IMR-90 (cell line): ENCODE data around the gene PRLR. TPM values are rescaled to one million over a fixed set of nuclear protein-coding genes. Genes with fewer than 3 reads are reported as not detected.
"Not testable (repeated sequence)": the region's sequence is repeated elsewhere in the genome, so short reads cannot be mapped to it uniquely, and the experiment has no call there.

Experiments
- ATAC-seq: fragments of 200-7000 bp; cut with Tn5 transposase; 2 replicates; pipeline ENCODE4 v1.9.1; 2020; ENCODE audit warnings: low read depth, mild to moderate bottlenecking, moderate library complexity
- BruUV-seq: library from RNA; stranded (reverse); fragments of 400-500 nt; replicated peaks from 2 replicates; lab custom pipeline; 2021; lab: Mats Ljungman, UMichigan
- CTCF ChIA-PET: fragments of 300-600 bp; formaldehyde crosslinking; extraction: SDS; loops from one replicate; lab custom pipeline; 2021; ENCODE audit warnings: antibody characterized with exemption; lab: Yijun Ruan, JAX
- POLR2A ChIA-PET: fragments of 300-600 bp; sonication (Branson Sonifier 250); formaldehyde crosslinking; loops from one replicate; lab custom pipeline; 2022; ENCODE audit warnings: antibody characterized with exemption; ENCODE audit not compliant: unreplicated experiment; lab: Charles Lee
- DNase-seq: peaks from one replicate; pipeline ENCODE4 v3.0.0; 2013
- H2AFZ ChIP-seq: replicated peaks from 2 replicates; pipeline ENCODE3; 2013; ENCODE audit warnings: low read length, mild to moderate bottlenecking; ENCODE audit not compliant: poor library complexity
- H2AK5ac ChIP-seq: 2 replicates; pipeline ENCODE4 v1.6.1; 2013; ENCODE audit warnings: low read depth, low read length, inconsistent platforms
- H2AK9ac ChIP-seq: replicated peaks from 2 replicates; pipeline ENCODE3; 2013; ENCODE audit warnings: mild to moderate bottlenecking, low read depth, low read length, moderate library complexity; ENCODE audit not compliant: poor library complexity
- H2BK120ac ChIP-seq: 2 replicates; pipeline ENCODE4 v1.6.1; 2013; ENCODE audit warnings: low read depth, low read length, inconsistent platforms
- H2BK15ac ChIP-seq: 3 replicates; pipeline ENCODE4 v1.6.1; 2013; ENCODE audit warnings: low read depth, low read length, inconsistent platforms
- H2BK20ac ChIP-seq: 2 replicates; pipeline ENCODE4 v1.6.1; 2013; ENCODE audit warnings: low read depth, mild to moderate bottlenecking, inconsistent platforms, low read length, moderate library complexity
- H2BK5ac ChIP-seq: 2 replicates; pipeline ENCODE4 v1.6.1; 2013; ENCODE audit warnings: mild to moderate bottlenecking, low read depth, low read length, inconsistent platforms; ENCODE audit not compliant: poor library complexity, severe bottlenecking
- H3K14ac ChIP-seq: replicated peaks from 2 replicates; pipeline ENCODE4 v1.6.1; 2013; ENCODE audit warnings: low read depth, low read length, inconsistent platforms
- H3K18ac ChIP-seq: 2 replicates; pipeline ENCODE4 v1.6.1; 2013; ENCODE audit warnings: low read depth, low read length, control low read depth
- H3K23ac ChIP-seq: 2 replicates; pipeline ENCODE4 v1.6.1; 2013; ENCODE audit warnings: low read depth, low read length, inconsistent platforms
- H3K27ac ChIP-seq: 2 replicates; pipeline ENCODE4 v1.5.1; 2013; ENCODE audit warnings: mild to moderate bottlenecking, control low read depth, low read length; ENCODE audit not compliant: insufficient read depth
- H3K27me3 ChIP-seq: 2 replicates; pipeline ENCODE4 v1.6.1; 2013; ENCODE audit warnings: low read length; ENCODE audit not compliant: control insufficient read depth, insufficient read depth
- H3K36me3 ChIP-seq: 2 replicates; pipeline ENCODE4 v1.6.1; 2013; ENCODE audit warnings: low read length, mixed read lengths; ENCODE audit not compliant: control insufficient read depth, insufficient read depth
- H3K4ac ChIP-seq: 2 replicates; pipeline ENCODE4 v1.6.1; 2013; ENCODE audit warnings: low read depth, low read length, inconsistent platforms
- H3K4me1 ChIP-seq: 2 replicates; pipeline ENCODE4 v1.6.1; 2013; ENCODE audit warnings: low read length, mixed read lengths; ENCODE audit not compliant: control insufficient read depth, insufficient read depth
- H3K4me2 ChIP-seq: 2 replicates; pipeline ENCODE4 v1.6.1; 2013; ENCODE audit warnings: low read depth, mild to moderate bottlenecking, control low read depth, low read length, moderate library complexity
- H3K4me3 ChIP-seq: 2 replicates; pipeline ENCODE4 v1.5.1; 2013; ENCODE audit warnings: low read depth, mild to moderate bottlenecking, control low read depth, low read length, moderate library complexity; ENCODE audit not compliant: insufficient read depth
- H3K56ac ChIP-seq: 2 replicates; pipeline ENCODE4 v1.6.1; 2013; ENCODE audit warnings: low read length, inconsistent platforms; ENCODE audit not compliant: insufficient read depth; ENCODE audit errors: extremely low read depth
- H3K79me1 ChIP-seq, 2 experiments: 2 replicates each; pipeline ENCODE4 v1.6.1; 2013; ENCODE audit warnings: low read length in 2 of 2, inconsistent platforms in 1 of 2, low read depth in 1 of 2
- H3K9ac ChIP-seq: 2 replicates; pipeline ENCODE4 v1.6.1; 2013; ENCODE audit warnings: low read depth, low read length, control low read depth
- H3K9me1 ChIP-seq: 2 replicates; pipeline ENCODE4 v1.6.1; 2013; ENCODE audit warnings: low read length, inconsistent platforms; ENCODE audit not compliant: insufficient read depth
- H3K9me3 ChIP-seq: 2 replicates; pipeline ENCODE4 v1.6.1; 2013; ENCODE audit warnings: low read length; ENCODE audit not compliant: control insufficient read depth, insufficient read depth
- H4K20me1 ChIP-seq: 2 replicates; pipeline ENCODE4 v1.6.1; 2013; ENCODE audit warnings: low read length, inconsistent platforms; ENCODE audit not compliant: insufficient read depth
- H4K5ac ChIP-seq: 2 replicates; pipeline ENCODE4 v1.6.1; 2013; ENCODE audit warnings: mild to moderate bottlenecking, low read depth, low read length, control low read depth
- H4K8ac ChIP-seq, 2 experiments: 2 replicates each; pipeline ENCODE4 v1.6.1; 2013; ENCODE audit warnings: low read depth in 2 of 2, low read length in 2 of 2, control low read depth in 1 of 2, inconsistent platforms in 1 of 2
- H4K91ac ChIP-seq: 2 replicates; pipeline ENCODE4 v1.6.1; 2013; ENCODE audit warnings: low read depth, low read length, inconsistent platforms; ENCODE audit not compliant: insufficient read depth
- WGBS, 2 experiments: methylation state at CpG; one replicate each; pipeline versions ENCODE4 v1.1.5 to v1.1.7; 2013; ENCODE audit warnings: missing lambda C conversion rate in 2 of 2; ENCODE audit not compliant: insufficient read length in 1 of 2; ENCODE audit errors: extremely low coverage in 2 of 2; 5-methylcytosine and 5-hydroxymethylcytosine counted together
- dilution Hi-C: fragments of 300-500 bp; cut with HindIII; formaldehyde crosslinking; loops from one replicate; pipeline ENCODE4 v1.14.3; 2018; ENCODE audit warnings: low sequenced_read_pairs; ENCODE audit not compliant: unreplicated experiment
- in situ Hi-C: fragments of 300-500 bp; cut with MboI; formaldehyde crosslinking; loops from 3 replicates; pipeline ENCODE4 v1.14.3; 2019; ENCODE audit warnings: low sequenced_read_pairs, inconsistent platforms, mixed read lengths
- intact Hi-C: fragments of 100-400 bp; cut with micrococcal nuclease; formaldehyde crosslinking; loops from 2 replicates; pipeline ENCODE4 v1.10.0; 2022
- polyA plus RNA-seq, 3 experiments: library from polyadenylated mRNA; depleted of rRNA; stranded (reverse); fragments of >200 nt; gene quantifications; 2 replicates each; pipeline ENCODE4 v1.2.3, GENCODE V29; 2012; ENCODE audit warnings: low replicate concordance in 1 of 3
- total RNA-seq: library from RNA; depleted of rRNA; stranded (reverse); fragments of >200 nt; gene quantifications from 2 replicates; pipeline ENCODE4 v1.2.3, GENCODE V29; 2012

The PRLR gene
- total and polyA plus RNA-seq, 2 of the 4 experiments (the other 2 are of a cell fraction) = 0.24 to 0.54 TPM

DNA sequence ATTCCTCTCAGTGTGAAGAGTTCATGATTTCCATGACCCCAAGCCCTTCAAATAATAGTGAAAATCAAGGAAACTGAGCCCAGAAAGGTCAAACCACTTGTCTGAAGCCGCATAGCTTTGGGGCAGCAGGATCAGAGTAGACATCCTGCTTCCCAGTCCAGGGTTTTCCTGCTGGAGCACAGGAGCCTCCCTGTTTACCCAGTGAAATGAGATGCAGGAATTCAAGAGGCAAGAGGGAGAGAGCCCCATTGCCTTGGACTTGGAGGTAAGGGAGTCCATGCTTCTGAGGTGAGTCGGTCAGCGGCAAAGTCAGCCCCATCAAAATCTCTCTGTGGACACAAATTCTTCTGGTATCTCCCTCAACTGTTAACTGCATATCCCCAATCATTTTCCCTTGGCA, 42.7 kb downstream of the PRLR start:
- H4K20me1 ChIP-seq, H4K91ac ChIP-seq, H3K9ac ChIP-seq, H2BK5ac ChIP-seq, BruUV-seq, H3K9me1 ChIP-seq, H3K23ac ChIP-seq, ATAC-seq, H3K9me3 ChIP-seq, in situ Hi-C loops, H2BK20ac ChIP-seq, intact Hi-C loops, H3K4me3 ChIP-seq, H2AK5ac ChIP-seq, H3K14ac ChIP-seq, H2BK15ac ChIP-seq, H3K4ac ChIP-seq, H2AK9ac ChIP-seq, H2BK120ac ChIP-seq, DNase-seq, dilution Hi-C loops, H3K27ac ChIP-seq, H4K5ac ChIP-seq, H3K4me2 ChIP-seq, H3K18ac ChIP-seq, H3K56ac ChIP-seq, H3K79me1 ChIP-seq, H3K4me1 ChIP-seq, H2AFZ ChIP-seq, POLR2A ChIA-PET, H3K36me3 ChIP-seq, H4K8ac ChIP-seq: not testable (repeated sequence)
- H3K27me3 ChIP-seq = peaks cover 36% of the 10 kb centered on the region
- WGBS, 2 experiments = no CpG with 5 or more reads among the region's 3 CpGs
- CTCF ChIA-PET = interaction anchor here (1.1 kb wide), 1 partner anchor 98 kb away, joined by 3 read pairs; no protein-coding TSS in a partner anchor
